ENCODE results near the gene CDK11A.
"Not testable (repeated sequence)": the region's sequence is repeated elsewhere in the genome, so short reads cannot be mapped to it uniquely, and the experiment has no call there.

- TF ChIP-seq, protein P1, sequence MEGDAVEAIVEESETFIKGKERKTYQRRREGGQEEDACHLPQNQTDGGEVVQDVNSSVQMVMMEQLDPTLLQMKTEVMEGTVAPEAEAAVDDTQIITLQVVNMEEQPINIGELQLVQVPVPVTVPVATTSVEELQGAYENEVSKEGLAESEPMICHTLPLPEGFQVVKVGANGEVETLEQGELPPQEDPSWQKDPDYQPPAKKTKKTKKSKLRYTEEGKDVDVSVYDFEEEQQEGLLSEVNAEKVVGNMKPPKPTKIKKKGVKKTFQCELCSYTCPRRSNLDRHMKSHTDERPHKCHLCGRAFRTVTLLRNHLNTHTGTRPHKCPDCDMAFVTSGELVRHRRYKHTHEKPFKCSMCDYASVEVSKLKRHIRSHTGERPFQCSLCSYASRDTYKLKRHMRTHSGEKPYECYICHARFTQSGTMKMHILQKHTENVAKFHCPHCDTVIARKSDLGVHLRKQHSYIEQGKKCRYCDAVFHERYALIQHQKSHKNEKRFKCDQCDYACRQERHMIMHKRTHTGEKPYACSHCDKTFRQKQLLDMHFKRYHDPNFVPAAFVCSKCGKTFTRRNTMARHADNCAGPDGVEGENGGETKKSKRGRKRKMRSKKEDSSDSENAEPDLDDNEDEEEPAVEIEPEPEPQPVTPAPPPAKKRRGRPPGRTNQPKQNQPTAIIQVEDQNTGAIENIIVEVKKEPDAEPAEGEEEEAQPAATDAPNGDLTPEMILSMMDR (IDR thresholded peaks at IDR 0.05; ENCODE audit: low read depth, low read length, poor library complexity, severe bottlenecking), result not testable (repeated sequence)
- not testable (repeated sequence) for TF ChIP-seq EZH2phosphoT487 (IDR thresholded peaks at IDR 0.05; ENCODE audit: borderline replicate concordance, low read length)
Observed at GRCh38 chr1:1664318-1664717, 59.8 kb downstream of the CDK11A start.
